C4-2B (cell line): ENCODE data around the gene OPA3.

Experiments
- H3K27ac ChIP-seq: fragments of 450-650 bp; 2 replicates; pipeline ENCODE4 v1.5.1; 2017
- ZFX ChIP-seq: fragments of 450-650 bp; IDR thresholded peaks from 2 replicates; pipeline ENCODE4 v1.6.1; 2017
- TF ChIP-seq, protein P1 (sequence below): fragments of 450-650 bp; conservative IDR thresholded peaks from 2 replicates; pipeline ENCODE4 v1.5.1; 2017; ENCODE audit warnings: mild to moderate bottlenecking

The OPA3 gene

DNA sequence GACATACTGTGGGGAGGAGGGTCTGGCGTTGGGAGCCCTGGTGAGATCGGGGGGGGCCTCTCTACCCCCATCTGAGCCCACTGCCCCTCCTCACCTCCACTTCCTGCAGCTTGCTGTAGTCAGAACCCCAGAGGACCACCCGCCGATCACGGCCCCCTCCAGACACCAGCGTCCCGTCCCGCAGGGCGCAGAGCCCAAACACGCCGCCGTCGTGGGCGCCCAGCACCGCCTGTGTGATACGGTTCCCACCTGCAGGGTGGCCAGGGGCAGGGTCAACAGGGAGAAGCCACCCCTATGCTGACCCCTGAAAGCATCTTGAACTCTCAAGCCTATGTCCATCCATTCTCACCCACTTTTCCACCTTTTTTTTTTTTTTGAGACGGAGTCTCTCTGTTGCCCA, 36.8 kb upstream of the OPA3 start:
- no peak overlapping the region for H3K27ac ChIP-seq
- TF ChIP-seq, protein P1, sequence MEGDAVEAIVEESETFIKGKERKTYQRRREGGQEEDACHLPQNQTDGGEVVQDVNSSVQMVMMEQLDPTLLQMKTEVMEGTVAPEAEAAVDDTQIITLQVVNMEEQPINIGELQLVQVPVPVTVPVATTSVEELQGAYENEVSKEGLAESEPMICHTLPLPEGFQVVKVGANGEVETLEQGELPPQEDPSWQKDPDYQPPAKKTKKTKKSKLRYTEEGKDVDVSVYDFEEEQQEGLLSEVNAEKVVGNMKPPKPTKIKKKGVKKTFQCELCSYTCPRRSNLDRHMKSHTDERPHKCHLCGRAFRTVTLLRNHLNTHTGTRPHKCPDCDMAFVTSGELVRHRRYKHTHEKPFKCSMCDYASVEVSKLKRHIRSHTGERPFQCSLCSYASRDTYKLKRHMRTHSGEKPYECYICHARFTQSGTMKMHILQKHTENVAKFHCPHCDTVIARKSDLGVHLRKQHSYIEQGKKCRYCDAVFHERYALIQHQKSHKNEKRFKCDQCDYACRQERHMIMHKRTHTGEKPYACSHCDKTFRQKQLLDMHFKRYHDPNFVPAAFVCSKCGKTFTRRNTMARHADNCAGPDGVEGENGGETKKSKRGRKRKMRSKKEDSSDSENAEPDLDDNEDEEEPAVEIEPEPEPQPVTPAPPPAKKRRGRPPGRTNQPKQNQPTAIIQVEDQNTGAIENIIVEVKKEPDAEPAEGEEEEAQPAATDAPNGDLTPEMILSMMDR, result no peak
- TF ChIP-seq ZFX, result no peak

DNA sequence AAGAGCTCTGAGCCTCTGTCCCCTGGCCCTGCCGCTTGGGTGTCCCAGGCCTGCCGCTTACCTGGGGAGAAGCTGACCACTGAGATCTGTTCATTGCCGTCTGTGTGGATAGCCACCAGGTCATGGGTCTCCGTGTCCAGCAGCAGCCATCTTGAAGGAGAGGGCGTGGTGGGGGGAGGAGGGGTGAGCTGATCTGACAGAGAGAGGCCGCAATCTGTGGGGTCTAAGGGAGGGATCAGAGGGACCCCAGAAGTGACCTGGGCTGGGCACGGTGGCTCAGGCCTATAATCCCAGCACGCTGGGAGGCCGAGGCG, 32.1 kb upstream of the OPA3 start:
- H3K27ac ChIP-seq, result peak overlapping the region; percentile 56

DNA sequence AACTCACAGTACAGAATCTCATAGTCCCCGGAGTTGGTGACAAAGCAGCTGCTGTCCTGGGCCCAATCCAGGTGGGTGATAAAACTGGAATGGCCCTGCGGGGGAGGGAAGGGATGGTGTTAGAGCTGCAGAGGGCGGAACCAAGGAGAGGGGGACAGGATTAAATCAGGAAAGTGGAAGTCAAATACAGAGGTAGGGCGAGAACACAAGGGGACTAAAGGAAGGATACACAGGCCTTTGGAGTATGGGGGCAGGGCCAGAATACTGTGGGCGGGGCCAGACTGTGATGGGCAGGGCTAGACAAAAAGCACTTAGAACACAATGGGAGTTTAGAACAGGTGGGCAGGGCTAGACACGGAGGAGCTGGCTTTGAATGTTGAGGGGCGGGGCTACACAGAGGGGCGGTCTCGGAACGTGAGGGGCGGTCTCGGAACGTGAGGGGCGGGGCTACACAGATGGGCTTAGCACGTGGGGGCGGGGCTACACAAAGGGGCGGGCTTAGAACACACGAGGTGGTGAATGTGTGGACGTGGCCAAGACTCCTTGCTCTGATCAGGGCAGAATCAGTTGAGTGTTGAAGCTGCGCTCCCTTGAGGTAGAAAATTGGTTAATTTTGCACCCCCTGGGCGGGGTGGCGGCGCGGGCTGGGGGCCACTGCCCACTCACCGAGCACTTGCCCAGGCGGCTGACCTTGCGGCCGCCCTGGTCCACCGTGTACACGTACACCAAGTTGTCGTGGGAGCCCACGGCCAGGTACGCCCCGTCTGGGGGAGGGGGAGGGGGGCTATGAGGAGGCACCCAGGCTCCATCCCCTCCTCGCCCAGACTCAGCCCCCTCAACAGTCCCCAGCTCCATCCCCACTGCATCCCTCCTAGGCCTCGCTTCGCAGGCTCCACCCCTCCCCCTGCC, 31.4 kb upstream of the OPA3 start:
- peak overlapping the region; percentile 56 for H3K27ac ChIP-seq
- no peak for TF ChIP-seq ZFX
- TF ChIP-seq, protein P1, result no peak

More for the DNA sequence above, 32.1 kb upstream of the OPA3 start:
- no peak for TF ChIP-seq ZFX
- TF ChIP-seq, protein P1, result no peak

DNA sequence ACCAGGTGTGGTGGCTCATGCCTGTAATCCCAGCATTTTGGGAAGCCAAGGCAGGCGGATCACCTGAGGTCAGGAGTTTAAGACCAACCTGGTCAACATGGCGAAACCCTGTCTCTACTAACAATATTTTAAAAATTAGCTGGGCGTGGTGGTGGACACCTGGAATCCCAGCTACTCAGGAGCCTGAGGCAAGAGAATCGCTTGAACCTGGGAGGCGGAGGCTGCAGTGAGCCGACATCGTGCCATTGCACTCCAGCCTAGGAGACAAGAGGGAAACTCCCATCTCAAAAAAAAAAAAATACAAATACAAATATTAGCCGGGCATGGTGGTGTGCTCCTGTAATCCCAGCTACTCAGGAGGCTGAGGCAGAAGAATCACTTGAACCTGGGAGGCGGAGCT, 30.5 kb upstream of the OPA3 start:
- peak overlapping the region; percentile 9; the same call in 1 of the 2 replicates for H3K27ac ChIP-seq

DNA sequence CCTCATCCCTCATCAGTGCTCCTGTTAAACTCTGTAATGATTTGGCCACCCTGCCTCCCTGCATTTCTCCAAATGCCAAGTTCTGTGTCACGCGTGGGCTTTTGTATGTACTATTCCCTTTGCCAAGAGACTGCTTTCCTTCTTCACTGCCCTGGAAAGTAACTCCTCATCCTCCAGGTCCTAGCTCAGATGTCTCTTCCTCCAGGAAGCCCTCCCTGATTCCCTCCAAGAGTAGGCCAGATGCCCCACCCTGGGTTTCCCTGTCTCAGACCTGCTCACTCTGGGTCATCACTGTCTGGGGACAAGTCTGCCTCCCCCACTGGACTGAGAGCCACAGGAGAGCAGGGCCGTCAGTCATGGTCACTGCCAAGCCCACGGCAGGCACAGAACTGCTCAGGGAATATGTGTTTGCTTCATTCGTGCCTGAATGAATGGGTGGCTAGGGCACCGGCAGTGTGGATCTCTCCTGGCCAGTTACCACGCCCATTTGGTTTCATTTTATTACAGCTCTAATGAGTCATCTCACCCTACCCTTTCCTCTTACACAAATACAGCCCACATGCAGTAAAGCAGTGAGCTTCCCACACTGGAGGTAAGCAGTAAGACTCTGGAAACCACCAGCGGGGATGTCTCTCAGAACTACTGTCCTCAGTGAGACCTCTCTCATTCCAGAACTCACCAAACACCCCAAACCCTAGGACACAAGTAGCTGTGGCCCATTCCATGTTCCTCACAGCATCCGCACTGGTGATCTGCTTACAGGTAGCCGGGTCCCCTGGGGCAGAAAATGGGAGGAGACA, 29.5 kb upstream of the OPA3 start:
- H3K27ac ChIP-seq, result no peak overlapping the region; the same call in 1 of the 2 replicates

DNA sequence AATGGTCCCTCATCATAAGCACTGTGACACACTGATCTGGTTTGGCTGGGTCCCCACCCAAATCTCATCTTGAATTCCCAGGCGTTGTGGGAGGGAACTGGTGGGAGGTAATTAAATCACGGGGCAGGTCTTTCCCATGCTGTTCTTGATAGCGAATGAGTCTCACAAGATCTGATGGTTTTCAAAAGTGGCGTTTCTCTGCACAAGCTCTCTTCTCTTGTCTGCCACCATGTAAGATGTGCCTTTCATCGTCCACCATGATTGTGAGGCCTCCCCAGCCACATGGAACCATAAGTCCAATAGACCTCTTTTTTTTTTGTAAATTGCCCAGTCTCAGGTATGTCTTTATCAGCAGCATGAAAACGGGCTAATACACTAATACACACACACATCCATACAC, 24.3 kb upstream of the OPA3 start:
- H3K27ac ChIP-seq, result no peak overlapping the region
- TF ChIP-seq ZFX, result no peak
- TF ChIP-seq, protein P1, result no peak

More for the DNA sequence above, 29.5 kb upstream of the OPA3 start:
- TF ChIP-seq, protein P1, result no peak
- TF ChIP-seq ZFX, result no peak

DNA sequence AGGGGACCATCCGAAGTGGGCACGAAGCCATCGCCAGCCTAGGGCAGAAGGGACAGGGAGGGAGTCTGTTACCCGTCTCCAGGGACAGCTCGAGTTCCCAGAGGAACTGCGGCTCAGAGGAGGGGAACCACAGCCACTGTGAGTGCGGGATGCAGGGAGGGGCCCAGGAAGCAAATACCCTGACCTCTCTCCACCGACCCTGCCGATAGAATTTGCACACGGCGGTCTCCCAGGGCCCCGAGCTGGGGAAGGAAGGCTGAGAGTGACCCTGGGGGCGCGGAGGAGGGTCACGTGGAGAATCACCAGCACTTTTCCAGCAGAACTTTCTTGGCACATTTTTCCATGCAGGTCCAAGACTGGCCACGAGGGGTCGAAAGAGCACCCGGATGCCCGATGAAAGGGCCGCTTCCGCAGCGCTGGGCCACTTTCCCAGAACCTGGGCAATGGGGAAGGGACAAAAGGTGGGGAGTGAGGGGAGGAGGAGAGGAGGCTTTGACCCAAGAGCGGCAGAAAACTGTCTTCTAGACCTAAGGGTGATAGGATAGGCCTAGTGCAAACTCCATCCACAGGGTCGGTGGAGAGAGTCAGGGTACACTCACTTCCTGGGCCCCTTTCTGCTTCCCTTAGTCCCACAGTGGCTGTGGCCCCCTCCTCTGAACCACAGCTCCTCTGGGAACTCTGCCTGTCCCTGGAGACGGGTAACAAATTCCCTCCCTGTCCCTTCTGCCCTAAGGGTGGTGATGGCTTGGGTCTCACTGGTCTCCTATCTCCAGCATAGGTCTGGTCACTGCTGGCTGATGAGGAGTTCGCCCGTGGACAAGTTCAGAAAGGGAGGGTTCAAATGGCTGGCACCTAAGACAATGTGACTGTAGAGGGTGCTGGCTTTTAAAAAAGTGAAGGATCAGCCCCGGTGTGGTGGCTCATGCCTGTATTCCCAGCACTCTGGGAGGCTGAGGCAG, 22.7 kb upstream of the OPA3 start:
- no peak overlapping the region; the same call in 1 of the 2 replicates for H3K27ac ChIP-seq

More for the DNA sequence above, 22.7 kb upstream of the OPA3 start:
- TF ChIP-seq, protein P1, result peak; percentile 76
- TF ChIP-seq ZFX, result no peak
